ENCODE results near the gene MEGF8.

GRCh38 chr19:42345191-42345812 lies 19.9 kb downstream of the MEGF8 start:
- TF ChIP-seq STAT6 (CRISPR knock-in tag; IDR thresholded peaks at IDR 0.05; ENCODE audit: borderline replicate concordance) (no peak), MBNL3 (CRISPR knock-in tag; conservative IDR thresholded peaks at IDR 0.05) (no peak), MAZ (IDR thresholded peaks at IDR 0.05; ENCODE audit: borderline replicate concordance, low read depth, low read length) (no peak), MAZ (CRISPR knock-in tag; IDR thresholded peaks at IDR 0.05; ENCODE audit: low read depth) (no peak), TMF1 (CRISPR knock-in tag; IDR thresholded peaks at IDR 0.05; ENCODE audit: low read depth) (no peak), CTCF (CRISPR knock-in tag; IDR thresholded peaks at IDR 0.05) (no peak), CHCHD3 (CRISPR knock-in tag; IDR thresholded peaks at IDR 0.05) (no peak), ZNF354B (CRISPR knock-in tag; IDR thresholded peaks at IDR 0.05) (no peak)
